Endothelial cell of umbilical vein (primary cell): ENCODE measurements around the gene PAQR8.

Source experiments
- CTCF ChIP-seq, 2 donors: IDR thresholded peaks; 1 replicate in 1 of 2; 2 replicates in 1 of 2; pipeline ENCODE4 v1.5.1; 2011; ENCODE audit warnings: low read length in 2 of 2, mild to moderate bottlenecking in 2 of 2, moderate library complexity in 2 of 2, control low read depth in 1 of 2, inconsistent platforms in 1 of 2, low read depth in 1 of 2; ENCODE audit not compliant: insufficient read depth in 1 of 2; ENCODE audit errors: extremely low read depth in 1 of 2
- MAX ChIP-seq: IDR thresholded peaks from 2 replicates; pipeline ENCODE4 v1.6.1; 2011; ENCODE audit not compliant: insufficient read depth, insufficient read length
- POLR2AphosphoS5 ChIP-seq: IDR thresholded peaks from 2 replicates; pipeline ENCODE4 v1.6.1; 2012; ENCODE audit warnings: low read depth, mild to moderate bottlenecking, control low read depth, low read length, moderate library complexity; ENCODE audit not compliant: insufficient read depth

GRCh38 chr6:52389264-52389625, 27.3 kb downstream of the PAQR8 start:
- TF ChIP-seq POLR2AphosphoS5 (no peak), CTCF (IDR thresholded peaks at IDR 0.05; ENCODE audit: extremely low read depth in 1 of 2, insufficient read depth in 1 of 2, low read depth in 1 of 2, low read length in 2 of 2) (no peak), MAX (no peak)
